ENCODE measurements around the gene SPDYE3.

GRCh38 chr7:100358857-100359212 lies 51.3 kb downstream of the SPDYE3 start:
- TF ChIP-seq, protein P1, sequence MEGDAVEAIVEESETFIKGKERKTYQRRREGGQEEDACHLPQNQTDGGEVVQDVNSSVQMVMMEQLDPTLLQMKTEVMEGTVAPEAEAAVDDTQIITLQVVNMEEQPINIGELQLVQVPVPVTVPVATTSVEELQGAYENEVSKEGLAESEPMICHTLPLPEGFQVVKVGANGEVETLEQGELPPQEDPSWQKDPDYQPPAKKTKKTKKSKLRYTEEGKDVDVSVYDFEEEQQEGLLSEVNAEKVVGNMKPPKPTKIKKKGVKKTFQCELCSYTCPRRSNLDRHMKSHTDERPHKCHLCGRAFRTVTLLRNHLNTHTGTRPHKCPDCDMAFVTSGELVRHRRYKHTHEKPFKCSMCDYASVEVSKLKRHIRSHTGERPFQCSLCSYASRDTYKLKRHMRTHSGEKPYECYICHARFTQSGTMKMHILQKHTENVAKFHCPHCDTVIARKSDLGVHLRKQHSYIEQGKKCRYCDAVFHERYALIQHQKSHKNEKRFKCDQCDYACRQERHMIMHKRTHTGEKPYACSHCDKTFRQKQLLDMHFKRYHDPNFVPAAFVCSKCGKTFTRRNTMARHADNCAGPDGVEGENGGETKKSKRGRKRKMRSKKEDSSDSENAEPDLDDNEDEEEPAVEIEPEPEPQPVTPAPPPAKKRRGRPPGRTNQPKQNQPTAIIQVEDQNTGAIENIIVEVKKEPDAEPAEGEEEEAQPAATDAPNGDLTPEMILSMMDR (IDR thresholded peaks at IDR 0.05; ENCODE audit: poor library complexity, severe bottlenecking) = no peak
- TF ChIP-seq EZH2 (IDR thresholded peaks at IDR 0.05; ENCODE audit: borderline replicate concordance, insufficient read depth, low read length, poor library complexity, severe bottlenecking) = no peak
- no peak for TF ChIP-seq EP300 (conservative IDR thresholded peaks at IDR 0.05; ENCODE audit: poor library complexity, severe bottlenecking)
- TF ChIP-seq POLR2AphosphoS5 (IDR thresholded peaks at IDR 0.05) = no peak
- TF ChIP-seq RAD21 (conservative IDR thresholded peaks at IDR 0.05) = no peak
- TF ChIP-seq SMC3 (conservative IDR thresholded peaks at IDR 0.05; ENCODE audit: poor library complexity) = no peak
- TF ChIP-seq REST (IDR thresholded peaks at IDR 0.05; ENCODE audit: borderline replicate concordance) = no peak
- TF ChIP-seq MXI1 (conservative IDR thresholded peaks at IDR 0.05; ENCODE audit: poor library complexity, severe bottlenecking) = no peak
